ENCODE measurements around the gene WDR33. TPM values are rescaled to one million over a fixed set of nuclear protein-coding genes. Genes with fewer than 3 reads are reported as not detected.
A peak's percentile ranks its signal among the peaks of the same experiment; 100 is the strongest.
"Not testable (repeated sequence)": the region's sequence is repeated elsewhere in the genome, so short reads cannot be mapped to it uniquely, and the experiment has no call there.

WDR33 gene
- total RNA-seq, 1 donor from 2014 or later, result 53.9 TPM

DNA sequence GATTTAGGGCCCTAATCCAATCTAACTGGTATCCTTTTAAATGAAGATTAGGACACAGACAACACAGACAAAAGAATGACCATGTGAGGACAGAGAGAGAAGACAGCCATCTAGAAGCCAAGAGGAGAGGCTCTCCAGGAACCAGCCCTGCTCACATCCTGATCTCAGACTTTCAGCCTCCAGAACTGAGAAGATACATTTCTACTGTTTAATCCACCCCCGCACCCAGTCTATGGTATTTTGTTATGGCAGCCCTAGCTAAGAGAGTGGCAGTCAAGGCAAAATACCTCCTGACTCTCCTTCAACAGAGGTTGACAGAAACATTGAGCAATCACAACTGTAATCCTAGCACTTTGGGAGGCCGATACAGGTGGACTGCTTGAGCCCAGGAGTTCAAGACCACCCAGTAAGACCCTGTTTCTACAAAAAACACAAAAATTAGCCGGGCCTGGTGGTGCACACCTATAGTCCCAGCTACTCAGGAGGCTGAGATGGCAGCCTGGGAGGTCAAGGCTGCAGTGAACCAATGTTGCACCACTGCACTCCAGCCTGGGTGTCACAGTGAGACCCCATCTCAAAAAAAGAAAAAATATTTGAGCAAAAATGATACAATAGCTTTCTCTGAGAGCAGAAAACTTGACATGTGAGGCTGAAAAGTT, 34.7 kb downstream of the WDR33 start:
- Histone ChIP-seq H3K36me3 (no peaks in the 10 kb centered on the region), H3K4me1 (peaks cover 13% of the 10 kb centered on the region), H3K9me3 (no peaks in the 10 kb centered on the region), H3K4me3 (no peak overlapping the region), H3K27ac (no peak overlapping the region), H3K27me3 (no peaks in the 10 kb centered on the region)
- DNase-seq, result no peak
- no peak for TF ChIP-seq CTCF (IDR thresholded peaks at IDR 0.05)
- ATAC-seq, result peak; percentile 45
- intact Hi-C loops (cut with DNase I), result no loop called here

DNA sequence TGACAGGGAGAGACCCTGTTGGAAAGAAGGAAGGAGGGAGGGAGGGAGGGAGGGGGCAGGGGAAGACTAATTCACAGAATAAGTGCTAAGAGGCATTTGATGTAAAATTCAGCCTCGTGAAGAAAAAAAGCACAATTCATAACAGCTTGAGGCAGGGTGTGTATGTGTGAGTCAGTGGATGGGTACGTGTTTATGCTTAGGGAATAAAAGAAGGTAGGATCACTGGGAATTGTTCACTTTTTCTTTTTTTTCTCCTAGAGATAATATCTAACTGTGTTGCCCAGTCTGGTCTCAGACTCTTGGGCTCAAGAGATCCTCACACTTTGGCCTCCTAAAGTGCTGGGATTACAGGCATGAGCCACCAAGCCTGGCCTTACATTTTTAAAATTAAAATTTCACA, 39.2 kb downstream of the WDR33 start:
- TF ChIP-seq CTCF (IDR thresholded peaks at IDR 0.05), result no peak
- Histone ChIP-seq H3K36me3 (peaks cover 37% of the 10 kb centered on the region), H3K4me1 (no peaks in the 10 kb centered on the region), H3K9me3 (no peaks in the 10 kb centered on the region), H3K27ac (no peak overlapping the region), H3K27me3 (no peaks in the 10 kb centered on the region), H3K4me3 (no peak overlapping the region)
- intact Hi-C loops (cut with DNase I), result no loop called here
- no peak for DNase-seq
- no peak for ATAC-seq

DNA sequence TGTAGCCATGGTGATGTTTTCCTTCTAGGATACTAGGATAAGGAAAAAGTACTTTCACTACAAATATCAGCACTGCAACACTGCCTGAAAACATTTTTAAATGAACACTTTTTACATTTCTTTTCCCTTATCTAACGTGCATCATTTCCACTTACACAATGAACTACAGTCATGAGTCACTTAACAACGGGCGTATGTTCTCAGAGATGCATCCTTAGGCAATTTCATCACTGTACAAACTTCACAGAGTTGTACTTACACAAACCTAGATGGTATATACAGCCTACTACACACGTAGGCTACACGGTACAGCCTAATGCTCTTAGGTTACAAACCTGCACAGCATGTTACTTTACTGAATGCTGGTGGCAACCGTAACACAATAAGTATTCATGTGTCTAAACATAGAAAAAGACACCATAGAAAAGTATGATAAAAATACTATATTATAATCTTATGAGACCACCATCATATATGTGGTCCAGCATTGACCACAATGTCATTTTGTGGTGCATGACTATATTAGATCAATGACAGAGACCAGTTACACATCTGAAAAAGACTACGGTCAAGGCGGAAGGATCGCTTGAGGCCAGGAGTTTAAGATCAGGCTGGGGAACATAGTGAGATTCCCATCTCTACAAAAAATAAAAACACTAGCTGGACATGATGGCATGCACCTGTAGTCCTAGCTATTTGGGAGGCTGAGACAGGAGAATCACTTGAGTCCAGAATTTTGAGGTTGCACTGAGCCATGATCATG, 39.8 kb downstream of the WDR33 start:
- ATAC-seq, result no peak
- Histone ChIP-seq H3K36me3 (peaks cover 43% of the 10 kb centered on the region), H3K27me3 (no peaks in the 10 kb centered on the region), H3K27ac (no peak overlapping the region), H3K4me1 (no peaks in the 10 kb centered on the region), H3K9me3 (no peaks in the 10 kb centered on the region), H3K4me3 (no peak overlapping the region)
- intact Hi-C loops (cut with DNase I), result no loop called here
- TF ChIP-seq CTCF (IDR thresholded peaks at IDR 0.05), result no peak
- no peak for DNase-seq

- ATAC-seq; intact Hi-C loops (cut with DNase I); H3K4me3 ChIP-seq; H3K4me1 ChIP-seq; H3K9me3 ChIP-seq; H3K27me3 ChIP-seq; H3K27ac ChIP-seq; DNase-seq: not testable (repeated sequence)
- H3K36me3 ChIP-seq, result peaks cover 48% of the 10 kb centered on the region
Observed at GRCh38 chr2:127770534-127770933, 40.4 kb downstream of the WDR33 start.

GRCh38 chr2:127769587-127769986, 41.4 kb downstream of the WDR33 start:
- DNase-seq, result no peak
- no peak overlapping the region for H3K4me3 ChIP-seq
- H3K9me3 ChIP-seq, result no peaks in the 10 kb centered on the region
- H3K27me3 ChIP-seq, result no peaks in the 10 kb centered on the region
- H3K27ac ChIP-seq, result no peak overlapping the region
- no peaks in the 10 kb centered on the region for H3K4me1 ChIP-seq
- intact Hi-C loops (cut with DNase I), result no loop called here
- TF ChIP-seq CTCF (IDR thresholded peaks at IDR 0.05), result no peak
- H3K36me3 ChIP-seq, result peaks cover 58% of the 10 kb centered on the region
- ATAC-seq, result no peak

DNA sequence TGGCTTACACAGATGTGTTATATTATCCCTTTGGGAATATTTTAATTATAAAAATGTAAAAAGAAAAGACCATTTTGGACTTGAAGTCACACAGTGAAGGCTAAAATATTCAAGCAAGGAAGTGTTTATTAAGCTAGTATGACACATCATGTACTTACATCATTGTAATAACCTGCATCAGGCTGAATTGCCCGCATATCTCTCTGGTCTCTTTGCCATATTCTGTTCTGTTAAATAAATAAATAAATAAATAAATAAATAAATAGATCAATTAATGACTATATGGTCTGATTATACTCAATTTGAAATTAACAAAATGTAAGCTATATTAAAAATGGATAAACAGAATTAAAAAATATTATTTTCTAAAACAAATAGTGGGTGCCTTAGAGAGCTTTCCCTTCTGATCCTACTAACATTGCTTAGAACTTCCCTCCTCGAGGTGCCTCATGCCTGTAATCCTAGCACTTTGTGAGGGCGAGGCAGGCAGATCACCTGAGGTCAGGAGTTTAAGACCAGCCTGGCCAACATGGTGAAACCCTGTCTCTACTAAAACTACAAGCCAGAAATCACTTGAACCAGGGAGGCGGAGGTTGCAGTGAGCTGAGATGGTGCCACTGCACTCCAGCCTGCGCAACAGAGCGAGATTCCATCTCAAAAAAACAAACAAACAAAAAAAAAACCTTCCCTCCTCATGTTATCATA, 42.0 kb downstream of the WDR33 start:
- Histone ChIP-seq H3K4me1 (no peaks in the 10 kb centered on the region), H3K9me3 (no peaks in the 10 kb centered on the region), H3K4me3 (no peak overlapping the region), H3K27ac (no peak overlapping the region), H3K36me3 (peaks cover 64% of the 10 kb centered on the region), H3K27me3 (no peaks in the 10 kb centered on the region)
- ATAC-seq (peak; percentile 37), DNase-seq (no peak)
- no peak for TF ChIP-seq CTCF (IDR thresholded peaks at IDR 0.05)
- intact Hi-C loops (cut with DNase I), result no loop called here

Measured in upper lobe of right lung (tissue), 1 donor.